Psoas muscle (tissue), 8 donors: ENCODE data around the gene SMIM13. TPM values are rescaled to one million over a fixed set of nuclear protein-coding genes. Genes with fewer than 3 reads are reported as not detected.

ENCODE experiments used
- ATAC-seq, 4 donors: fragments of 200-7000 bp; cut with Tn5 transposase; one replicate each; pipeline ENCODE4 v1.9.1; 2020; ENCODE audit warnings: moderate library complexity in 3 of 4, mild to moderate bottlenecking in 2 of 4
- DNase-seq, 2 donors: peaks; one replicate each; pipeline ENCODE4 v3.0.0-alpha.2; 2020
- H3K27ac ChIP-seq: fragments of 200-600 bp; one replicate; pipeline ENCODE4 v1.8.0; 2022
- H3K27me3 ChIP-seq, 3 donors: fragments of 200-600 bp in 1 of 3; one replicate each; pipeline versions ENCODE4 v1.6.1 to v1.8.0; 2013 to 2022; ENCODE audit warnings: low read length in 2 of 3, mild to moderate bottlenecking in 2 of 3, moderate library complexity in 1 of 3; ENCODE audit not compliant: insufficient read depth in 3 of 3
- H3K36me3 ChIP-seq, 2 donors: fragments of 200-600 bp in 1 of 2; one replicate each; pipeline versions ENCODE4 v1.6.1 to v1.8.0; 2013 to 2022; ENCODE audit warnings: low read depth in 1 of 2, mild to moderate bottlenecking in 1 of 2, moderate library complexity in 1 of 2; ENCODE audit not compliant: insufficient read depth in 1 of 2
- H3K4me1 ChIP-seq: fragments of 200-600 bp; one replicate; pipeline ENCODE4 v1.8.0; 2022
- H3K4me3 ChIP-seq: fragments of 200-600 bp; one replicate; pipeline ENCODE4 v1.8.0; 2022; ENCODE audit warnings: mild to moderate bottlenecking
- H3K9me3 ChIP-seq: fragments of 200-600 bp; one replicate; pipeline ENCODE4 v1.8.0; 2022
- WGBS, 3 donors: extraction: QIAGEN DNeasy Blood & Tissue Kit; methylation state at CpG; one replicate each; pipeline versions ENCODE4 v1.1.6 to v1.1.7; 2013; 5-methylcytosine and 5-hydroxymethylcytosine counted together
- intact Hi-C, 2 donors: fragments of 100-400 bp; cut with DNase I; formaldehyde crosslinking; loops; one replicate each; pipeline versions ENCODE4 v1.11.0 to v1.14.2; 2022
- polyA plus RNA-seq, 3 donors: library from polyadenylated mRNA; stranded (reverse); fragments of 200-250 nt; gene quantifications; one replicate each; pipeline ENCODE4 v1.2.3, GENCODE V29; 2013
- total RNA-seq, 4 donors: library from RNA; stranded (reverse); fragmentation: NEBNext Ultra II Directional in 2 of 4; extraction: Animal tissue kit (Norgen Biotek cat#: 25700) in 2 of 4; gene quantifications; one replicate each; pipeline versions ENCODE4 v1.2.1 to v1.2.4, GENCODE V29; 2021 to 2023
- TF ChIP-seq, protein P1 (sequence below): fragments of 200-600 bp; IDR thresholded peaks from one replicate; pipeline ENCODE4 v1.8.0; 2022; ENCODE audit warnings: antibody characterized with exemption
- donor health status: healthy with polysubstance abuse.
- donor health status: DM: no; HTN: no; CAD: no; lungs with moderate emphysema.
- donor health status: Bipolar disorder and iron deficiency.
- donor health status: healthy.
- donor health status: DM: yes; HTN: yes; CAD: no.
- donor health status: DM: no; HTN: no; CAD: no.
- donor health status: DM: no; HTN: no; CAD: no.
- donor health status: DM: yes; HTN: yes; CAD: no.

Gene SMIM13
- total and polyA plus RNA-seq, 7 donors, result 5.6 to 19.1 (median 10.5) TPM

DNA sequence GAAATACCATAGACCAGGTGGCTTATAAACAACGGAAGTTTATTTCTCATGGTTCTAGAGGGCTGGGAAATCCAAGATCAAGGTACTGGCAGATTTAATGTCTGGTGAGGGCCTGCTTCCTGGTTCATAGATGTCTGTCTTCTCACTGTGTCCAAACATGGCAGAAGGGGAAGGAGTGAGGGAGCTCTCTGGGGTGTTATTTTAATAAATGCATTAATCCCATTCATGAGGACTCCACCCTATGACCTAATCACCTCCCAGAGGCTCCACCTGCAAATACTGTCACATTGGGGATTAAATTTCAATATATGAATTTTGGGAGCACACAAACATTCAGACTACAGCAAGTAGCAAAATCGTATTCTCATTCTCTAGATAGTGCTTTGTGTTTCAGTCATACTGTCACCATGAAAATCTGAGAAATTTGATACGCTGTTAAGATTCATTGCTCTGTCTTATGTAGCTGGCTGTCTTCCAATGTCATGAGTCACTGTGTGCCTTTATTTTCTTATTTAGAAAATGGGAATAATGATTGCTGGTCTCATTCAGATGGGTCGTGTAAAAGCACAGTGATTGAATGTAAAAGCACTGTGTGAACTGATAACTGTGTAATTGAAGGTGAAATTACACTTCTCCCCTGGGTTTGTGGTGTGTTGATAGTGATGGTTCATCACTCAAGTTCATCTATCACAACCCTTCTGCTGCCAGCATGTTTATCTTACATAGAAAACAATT, 26.8 kb downstream of the SMIM13 start:
- ATAC-seq, result no peak
- 47 to 58% (median 48%) methylated on average over 4 of the region's 4 CpGs for WGBS, 3 donors
- intact Hi-C loops, result no loop called here

DNA sequence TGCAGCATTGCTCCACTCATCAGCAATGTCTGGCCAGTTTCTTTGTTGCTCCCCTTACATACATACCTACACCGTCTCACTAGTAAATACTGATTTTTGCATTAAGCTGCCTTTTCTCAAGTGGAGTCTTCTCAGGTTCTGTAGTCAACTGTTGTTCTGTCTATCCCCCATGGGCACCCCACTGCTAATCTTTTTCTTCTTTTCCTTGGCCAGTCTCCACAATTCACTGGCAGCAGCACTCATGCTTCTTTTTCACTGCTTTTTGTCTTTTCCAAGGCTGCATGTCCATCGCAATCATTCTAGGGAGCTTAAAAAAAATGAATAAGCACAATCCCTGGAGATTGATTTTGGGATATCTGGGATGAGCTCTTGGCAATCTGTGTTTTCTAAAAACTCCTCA, 28.2 kb downstream of the SMIM13 start:
- no peak for DNase-seq
- intact Hi-C loops, result no loop called here

More for the DNA sequence above, 26.8 kb downstream of the SMIM13 start:
- DNase-seq, result no peak
- H3K27me3 ChIP-seq, result no peaks in the 10 kb centered on the region
- no peak overlapping the region for H3K27ac ChIP-seq
- no peaks in the 10 kb centered on the region for H3K9me3 ChIP-seq
- H3K36me3 ChIP-seq, result no peaks in the 10 kb centered on the region
- TF ChIP-seq, protein P1, sequence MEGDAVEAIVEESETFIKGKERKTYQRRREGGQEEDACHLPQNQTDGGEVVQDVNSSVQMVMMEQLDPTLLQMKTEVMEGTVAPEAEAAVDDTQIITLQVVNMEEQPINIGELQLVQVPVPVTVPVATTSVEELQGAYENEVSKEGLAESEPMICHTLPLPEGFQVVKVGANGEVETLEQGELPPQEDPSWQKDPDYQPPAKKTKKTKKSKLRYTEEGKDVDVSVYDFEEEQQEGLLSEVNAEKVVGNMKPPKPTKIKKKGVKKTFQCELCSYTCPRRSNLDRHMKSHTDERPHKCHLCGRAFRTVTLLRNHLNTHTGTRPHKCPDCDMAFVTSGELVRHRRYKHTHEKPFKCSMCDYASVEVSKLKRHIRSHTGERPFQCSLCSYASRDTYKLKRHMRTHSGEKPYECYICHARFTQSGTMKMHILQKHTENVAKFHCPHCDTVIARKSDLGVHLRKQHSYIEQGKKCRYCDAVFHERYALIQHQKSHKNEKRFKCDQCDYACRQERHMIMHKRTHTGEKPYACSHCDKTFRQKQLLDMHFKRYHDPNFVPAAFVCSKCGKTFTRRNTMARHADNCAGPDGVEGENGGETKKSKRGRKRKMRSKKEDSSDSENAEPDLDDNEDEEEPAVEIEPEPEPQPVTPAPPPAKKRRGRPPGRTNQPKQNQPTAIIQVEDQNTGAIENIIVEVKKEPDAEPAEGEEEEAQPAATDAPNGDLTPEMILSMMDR, result no peak
- no peak overlapping the region for H3K4me3 ChIP-seq
- peaks cover 16% of the 10 kb centered on the region for H3K4me1 ChIP-seq

DNA sequence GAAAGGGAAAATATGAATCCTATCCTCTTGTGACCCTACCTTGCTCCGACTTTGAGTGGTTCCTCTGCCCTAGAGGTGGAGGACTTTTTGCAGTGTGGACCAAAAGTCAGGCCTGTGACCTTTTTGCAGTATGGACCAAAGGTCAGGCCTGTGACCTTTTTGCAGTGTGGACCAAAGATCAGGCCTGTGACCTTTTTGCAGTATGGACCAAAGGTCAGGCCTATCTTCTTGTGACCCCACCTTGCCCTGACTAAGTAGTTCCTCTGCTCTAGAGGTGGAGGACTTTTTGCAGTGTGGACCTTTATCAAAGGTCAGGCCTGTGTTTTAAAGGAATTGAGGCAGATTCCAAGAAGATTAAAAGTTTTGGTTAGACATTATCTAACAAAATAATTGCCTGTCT, 28.7 kb downstream of the SMIM13 start:
- no peak overlapping the region for H3K27ac ChIP-seq
- ATAC-seq (no peak), DNase-seq (no peak)
- intact Hi-C loops, result no loop called here
- H3K36me3 ChIP-seq, result no peaks in the 10 kb centered on the region
- H3K9me3 ChIP-seq, result no peaks in the 10 kb centered on the region
- no peaks in the 10 kb centered on the region for H3K27me3 ChIP-seq
- peaks cover 16% of the 10 kb centered on the region for H3K4me1 ChIP-seq
- TF ChIP-seq, protein P1, result no peak
- WGBS, 3 donors, result 61 to 81% (median 79%) methylated on average over 1 of the region's 1 CpG
- H3K4me3 ChIP-seq, result no peak overlapping the region

More for the DNA sequence above, 28.2 kb downstream of the SMIM13 start:
- no peak overlapping the region for H3K4me3 ChIP-seq
- H3K36me3 ChIP-seq, result no peaks in the 10 kb centered on the region
- peaks cover 16% of the 10 kb centered on the region for H3K4me1 ChIP-seq
- WGBS, 3 donors, result 57 to 62% (median 58%) methylated on average over 2 of the region's 2 CpGs
- no peaks in the 10 kb centered on the region for H3K27me3 ChIP-seq
- no peaks in the 10 kb centered on the region for H3K9me3 ChIP-seq
- no peak overlapping the region for H3K27ac ChIP-seq
- TF ChIP-seq, protein P1, result no peak
- no peak for ATAC-seq

DNA sequence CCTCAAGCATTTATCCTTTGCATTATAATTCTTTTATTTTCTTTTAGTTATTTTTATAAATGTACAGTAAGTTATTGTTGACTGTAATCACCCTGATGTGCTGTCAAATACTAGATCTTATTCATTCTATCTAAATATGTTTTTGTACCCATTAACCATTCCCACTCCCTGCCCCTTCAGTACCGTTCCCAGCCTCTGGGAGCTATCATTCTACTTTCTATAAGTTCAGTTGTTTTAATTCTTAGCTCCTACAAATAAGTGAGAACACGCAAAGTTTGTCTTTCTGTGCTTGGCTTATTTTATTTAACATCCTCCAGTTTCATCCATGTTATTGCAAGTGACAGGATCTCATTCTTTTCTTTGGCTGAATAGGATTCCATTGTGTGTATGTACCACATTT, 30.3 kb downstream of the SMIM13 start:
- intact Hi-C loops, result no loop called here
- no peak for ATAC-seq
- H3K36me3 ChIP-seq, result no peaks in the 10 kb centered on the region
- H3K27me3 ChIP-seq, result no peaks in the 10 kb centered on the region
- TF ChIP-seq, protein P1, result no peak
- WGBS, 3 donors, result 92 to 97% (median 93%) methylated on average over 2 of the region's 2 CpGs
- H3K4me1 ChIP-seq, result peaks cover 18% of the 10 kb centered on the region
- DNase-seq, result no peak
- no peaks in the 10 kb centered on the region for H3K9me3 ChIP-seq
- H3K4me3 ChIP-seq, result no peak overlapping the region
- H3K27ac ChIP-seq, result no peak overlapping the region

DNA sequence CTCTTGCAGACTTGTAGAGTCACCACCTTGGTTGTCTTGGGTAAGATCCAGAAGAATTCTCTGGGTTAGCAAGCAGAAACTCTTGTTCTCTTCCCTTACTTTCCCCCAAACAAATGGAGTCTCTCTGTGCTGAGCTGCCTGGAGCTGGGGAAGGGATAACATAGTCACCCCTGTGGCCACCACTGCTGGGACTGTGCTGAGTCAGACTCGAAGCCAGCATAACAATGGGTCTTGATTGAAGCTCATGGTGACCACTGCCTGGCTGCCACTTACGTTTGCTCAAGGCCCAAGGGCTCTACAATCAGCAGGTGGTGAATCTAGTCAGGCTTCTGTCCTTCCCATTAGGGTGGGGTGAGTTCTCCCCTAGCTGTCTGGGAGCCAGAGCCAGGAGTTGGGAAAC, 33.2 kb downstream of the SMIM13 start:
- H3K27me3 ChIP-seq, result no peaks in the 10 kb centered on the region
- peaks cover 8% of the 10 kb centered on the region for H3K4me1 ChIP-seq
- TF ChIP-seq, protein P1, result no peak
- no peak for ATAC-seq
- no peak overlapping the region for H3K27ac ChIP-seq
- intact Hi-C loops, result no loop called here
- H3K4me3 ChIP-seq, result no peak overlapping the region
- H3K9me3 ChIP-seq, result no peaks in the 10 kb centered on the region
- no peak for DNase-seq
- no peaks in the 10 kb centered on the region for H3K36me3 ChIP-seq
- WGBS, 3 donors, result 69 to 82% (median 81%) methylated on average over 2 of the region's 2 CpGs
